GM12878 (cell line): Measurements from ENCODE around the gene CYP1A2. TPM values are rescaled to one million over a fixed set of nuclear protein-coding genes. Genes with fewer than 3 reads are reported as not detected.
A peak's percentile ranks its signal among the peaks of the same experiment; 100 is the strongest.

ENCODE experiments used
- CBX5 ChIP-seq: sonication (generic); IDR thresholded peaks from 2 replicates; pipeline ENCODE4 v1.6.1; 2016; ENCODE audit warnings: low read depth, moderate library complexity, mild to moderate bottlenecking, inconsistent platforms
- CHD1 ChIP-seq: IDR thresholded peaks from 2 replicates; pipeline ENCODE4 v1.6.1; 2012; ENCODE audit warnings: low read depth, low read length, improper control_type of control experiment
- CREM ChIP-seq: IDR thresholded peaks from 2 replicates; pipeline ENCODE4 v1.6.1; 2014; ENCODE audit warnings: antibody characterized with exemption, low read depth
- IKZF1 ChIP-seq: fragments of 450-650 bp; conservative IDR thresholded peaks from 2 replicates; pipeline ENCODE4 v1.6.1; 2017; ENCODE audit warnings: antibody characterized with exemption, mild to moderate bottlenecking
- IRF4 ChIP-seq: IDR thresholded peaks from 2 replicates; pipeline ENCODE4 v1.6.1; 2011; ENCODE audit warnings: low read depth, low read length
- MEF2B ChIP-seq: fragments of 450-650 bp; IDR thresholded peaks from 2 replicates; pipeline ENCODE4 v1.6.1; 2018; ENCODE audit warnings: mild to moderate bottlenecking, moderate library complexity; ENCODE audit not compliant: partially characterized antibody, poor library complexity, severe bottlenecking
- MTA2 ChIP-seq: fragments of 450-650 bp; IDR thresholded peaks from 2 replicates; pipeline ENCODE4 v1.6.1; 2016; ENCODE audit warnings: low read depth, mild to moderate bottlenecking, moderate library complexity
- NBN ChIP-seq: fragments of 450-650 bp; IDR thresholded peaks from 2 replicates; pipeline ENCODE4 v1.6.1; 2016
- NFIC ChIP-seq: IDR thresholded peaks from 2 replicates; pipeline ENCODE4 v1.6.1; 2012; ENCODE audit warnings: low read depth, mild to moderate bottlenecking, inconsistent platforms, low read length, moderate library complexity
- NR2C2 ChIP-seq: IDR thresholded peaks from 2 replicates; pipeline ENCODE4 v1.6.1; 2011; ENCODE audit warnings: borderline replicate concordance, low read depth; ENCODE audit not compliant: control insufficient read depth, insufficient read length
- RB1 ChIP-seq: fragments of 450-650 bp; formaldehyde crosslinking; IDR thresholded peaks from 2 replicates; pipeline ENCODE4 v1.6.1; 2017; ENCODE audit warnings: mild to moderate bottlenecking, borderline replicate concordance
- RCOR1 ChIP-seq: conservative IDR thresholded peaks from 2 replicates; pipeline ENCODE4 v1.6.1; 2012; ENCODE audit warnings: low read depth, low read length, improper control_type of control experiment
- TBL1XR1 ChIP-seq: IDR thresholded peaks from 2 replicates; pipeline ENCODE4 v1.6.1; 2012; ENCODE audit warnings: low read depth, low read length, improper control_type of control experiment
- USF2 ChIP-seq: IDR thresholded peaks from 2 replicates; pipeline ENCODE4 v1.6.1; 2011; ENCODE audit warnings: low read depth, low read length, improper control_type of control experiment, borderline replicate concordance
- YBX1 ChIP-seq: fragments of 450-650 bp; IDR thresholded peaks from 2 replicates; pipeline ENCODE4 v1.6.1; 2016; ENCODE audit warnings: antibody characterized with exemption
- polyA plus RNA-seq, 11 experiments: library from polyadenylated mRNA; depleted of rRNA in 4 of 11; unstranded in 6 of 11; stranded (reverse) in 5 of 11; fragments of >200 nt; fragmentation: Nextera tagmentation in 4 of 11; fragmentation: Illumina TruSeq in 1 of 11; extraction: Ambion mirVana in 4 of 11; extraction: Trizol in 1 of 11; gene quantifications; 1 replicate in 1 of 11; 2 replicates in 10 of 11; pipeline versions ENCODE4 v1.2.1 to v1.2.3, GENCODE V29; 2011 to 2016; ENCODE audit warnings: inconsistent platforms in 2 of 11, missing spikeins in 2 of 11, low read depth in 1 of 11
- total RNA-seq, 4 experiments: library from RNA; depleted of rRNA in 3 of 4; stranded (reverse); fragments of >200 nt in 3 of 4; fragmentation: Illumina TruSeq in 1 of 4; extraction: Trizol in 1 of 4; gene quantifications; 2 replicates each; pipeline versions ENCODE4 v1.2.1 to v1.2.3, GENCODE V29; 2013 to 2021
- TF ChIP-seq, protein P1 (sequence below): fragments of 450-650 bp; IDR thresholded peaks from 2 replicates; pipeline ENCODE4 v1.6.1; 2016; ENCODE audit warnings: mild to moderate bottlenecking, moderate library complexity, borderline replicate concordance
- TF ChIP-seq, protein P2 (sequence below): fragments of 450-650 bp; IDR thresholded peaks from 2 replicates; pipeline ENCODE4 v1.6.1; 2017; ENCODE audit warnings: borderline replicate concordance
- TF ChIP-seq, protein P3 (sequence below): IDR thresholded peaks from 2 replicates; pipeline ENCODE4 v1.6.1; 2011; ENCODE audit warnings: borderline replicate concordance, low read depth, mild to moderate bottlenecking, moderate library complexity, low read length; ENCODE audit not compliant: insufficient read depth, poor library complexity, severe bottlenecking

The CYP1A2 gene
- total and polyA plus RNA-seq, 10 of the 15 experiments (the other 5 are each of a cell fraction or from before 2014, with no cell fraction given), result 0.03 to 0.09 (median 0.05) TPM; not detected in 7

- TF ChIP-seq, protein P1, sequence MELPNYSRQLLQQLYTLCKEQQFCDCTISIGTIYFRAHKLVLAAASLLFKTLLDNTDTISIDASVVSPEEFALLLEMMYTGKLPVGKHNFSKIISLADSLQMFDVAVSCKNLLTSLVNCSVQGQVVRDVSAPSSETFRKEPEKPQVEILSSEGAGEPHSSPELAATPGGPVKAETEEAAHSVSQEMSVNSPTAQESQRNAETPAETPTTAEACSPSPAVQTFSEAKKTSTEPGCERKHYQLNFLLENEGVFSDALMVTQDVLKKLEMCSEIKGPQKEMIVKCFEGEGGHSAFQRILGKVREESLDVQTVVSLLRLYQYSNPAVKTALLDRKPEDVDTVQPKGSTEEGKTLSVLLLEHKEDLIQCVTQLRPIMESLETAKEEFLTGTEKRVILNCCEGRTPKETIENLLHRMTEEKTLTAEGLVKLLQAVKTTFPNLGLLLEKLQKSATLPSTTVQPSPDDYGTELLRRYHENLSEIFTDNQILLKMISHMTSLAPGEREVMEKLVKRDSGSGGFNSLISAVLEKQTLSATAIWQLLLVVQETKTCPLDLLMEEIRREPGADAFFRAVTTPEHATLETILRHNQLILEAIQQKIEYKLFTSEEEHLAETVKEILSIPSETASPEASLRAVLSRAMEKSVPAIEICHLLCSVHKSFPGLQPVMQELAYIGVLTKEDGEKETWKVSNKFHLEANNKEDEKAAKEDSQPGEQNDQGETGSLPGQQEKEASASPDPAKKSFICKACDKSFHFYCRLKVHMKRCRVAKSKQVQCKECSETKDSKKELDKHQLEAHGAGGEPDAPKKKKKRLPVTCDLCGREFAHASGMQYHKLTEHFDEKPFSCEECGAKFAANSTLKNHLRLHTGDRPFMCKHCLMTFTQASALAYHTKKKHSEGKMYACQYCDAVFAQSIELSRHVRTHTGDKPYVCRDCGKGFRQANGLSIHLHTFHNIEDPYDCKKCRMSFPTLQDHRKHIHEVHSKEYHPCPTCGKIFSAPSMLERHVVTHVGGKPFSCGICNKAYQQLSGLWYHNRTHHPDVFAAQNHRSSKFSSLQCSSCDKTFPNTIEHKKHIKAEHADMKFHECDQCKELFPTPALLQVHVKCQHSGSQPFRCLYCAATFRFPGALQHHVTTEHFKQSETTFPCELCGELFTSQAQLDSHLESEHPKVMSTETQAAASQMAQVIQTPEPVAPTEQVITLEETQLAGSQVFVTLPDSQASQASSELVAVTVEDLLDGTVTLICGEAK, result no peak; the same call in 1 of the 2 replicates
- peak; percentile 89; the same call in 1 of the 2 replicates for TF ChIP-seq CHD1
- no peak for TF ChIP-seq YBX1
- TF ChIP-seq, protein P2, sequence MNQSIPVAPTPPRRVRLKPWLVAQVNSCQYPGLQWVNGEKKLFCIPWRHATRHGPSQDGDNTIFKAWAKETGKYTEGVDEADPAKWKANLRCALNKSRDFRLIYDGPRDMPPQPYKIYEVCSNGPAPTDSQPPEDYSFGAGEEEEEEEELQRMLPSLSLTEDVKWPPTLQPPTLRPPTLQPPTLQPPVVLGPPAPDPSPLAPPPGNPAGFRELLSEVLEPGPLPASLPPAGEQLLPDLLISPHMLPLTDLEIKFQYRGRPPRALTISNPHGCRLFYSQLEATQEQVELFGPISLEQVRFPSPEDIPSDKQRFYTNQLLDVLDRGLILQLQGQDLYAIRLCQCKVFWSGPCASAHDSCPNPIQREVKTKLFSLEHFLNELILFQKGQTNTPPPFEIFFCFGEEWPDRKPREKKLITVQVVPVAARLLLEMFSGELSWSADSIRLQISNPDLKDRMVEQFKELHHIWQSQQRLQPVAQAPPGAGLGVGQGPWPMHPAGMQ, result no peak
- TF ChIP-seq, protein P3, sequence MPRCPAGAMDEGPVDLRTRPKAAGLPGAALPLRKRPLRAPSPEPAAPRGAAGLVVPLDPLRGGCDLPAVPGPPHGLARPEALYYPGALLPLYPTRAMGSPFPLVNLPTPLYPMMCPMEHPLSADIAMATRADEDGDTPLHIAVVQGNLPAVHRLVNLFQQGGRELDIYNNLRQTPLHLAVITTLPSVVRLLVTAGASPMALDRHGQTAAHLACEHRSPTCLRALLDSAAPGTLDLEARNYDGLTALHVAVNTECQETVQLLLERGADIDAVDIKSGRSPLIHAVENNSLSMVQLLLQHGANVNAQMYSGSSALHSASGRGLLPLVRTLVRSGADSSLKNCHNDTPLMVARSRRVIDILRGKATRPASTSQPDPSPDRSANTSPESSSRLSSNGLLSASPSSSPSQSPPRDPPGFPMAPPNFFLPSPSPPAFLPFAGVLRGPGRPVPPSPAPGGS, result peak; percentile 69
- no peak; the same call in 1 of the 2 replicates for TF ChIP-seq CREM
- TF ChIP-seq CBX5, result no peak
- peak; percentile 55; the same call in 1 of the 2 replicates for TF ChIP-seq RB1
- peak; percentile 92 for TF ChIP-seq MTA2
- no peak for TF ChIP-seq NFIC
- no peak for TF ChIP-seq NR2C2
- peak; percentile 99 for TF ChIP-seq MEF2B
- no peak for TF ChIP-seq RCOR1
- TF ChIP-seq TBL1XR1, result peak; percentile 56; the same call in 1 of the 2 replicates
- TF ChIP-seq NBN, result peak; percentile 99
- no peak; the same call in 1 of the 2 replicates for TF ChIP-seq USF2
- peak; percentile 97 for TF ChIP-seq IKZF1
- no peak; the same call in 1 of the 2 replicates for TF ChIP-seq IRF4
These were observed 38.8 kb downstream of the CYP1A2 start (continued) for GRCh38 chr15:74787251-74788041.
